Vagina (tissue), 2 donors: Measurements from ENCODE around the gene PROZ. TPM values are rescaled to one million over a fixed set of nuclear protein-coding genes. Genes with fewer than 3 reads are reported as not detected.

Experiments
- DNase-seq, 2 donors: peaks; one replicate each; pipeline ENCODE4 v3.0.0-alpha.2; 2017; ENCODE audit errors: extremely low spot score in 2 of 2
- H3K27ac ChIP-seq: fragments of 200-600 bp; sonication (generic); one replicate; pipeline ENCODE4 v1.5.1; 2019
- H3K27me3 ChIP-seq: fragments of 200-600 bp; sonication (generic); one replicate; pipeline ENCODE4 v1.5.1; 2019
- H3K36me3 ChIP-seq, 2 donors: fragments of 200-600 bp; sonication (generic); one replicate each; pipeline ENCODE4 v1.5.1; 2017 to 2019
- H3K4me1 ChIP-seq: fragments of 200-600 bp; sonication (generic); one replicate; pipeline ENCODE4 v1.5.1; 2019
- H3K4me3 ChIP-seq, 2 donors: fragments of 200-600 bp; sonication (generic); 1 replicate in 1 of 2; 2 replicates in 1 of 2; pipeline ENCODE4 v1.5.1; 2016 to 2019
- H3K9me3 ChIP-seq: fragments of 200-600 bp; sonication (generic); one replicate; pipeline ENCODE4 v1.5.1; 2019
- CTCF ChIP-seq, 3 experiments: fragments of 450-650 bp in 2 of 3; fragments of 200-600 bp in 1 of 3; sonication (generic) in 1 of 3; IDR thresholded peaks; one replicate each; pipeline ENCODE4 v1.5.1; 2017 to 2019; ENCODE audit warnings: antibody characterized with exemption in 3 of 3, mild to moderate bottlenecking in 2 of 3, moderate library complexity in 2 of 3
- POLR2A ChIP-seq, 2 donors: fragments of 450-650 bp; IDR thresholded peaks; one replicate each; pipeline ENCODE4 v1.6.1; 2017; ENCODE audit warnings: antibody characterized with exemption in 2 of 2, mild to moderate bottlenecking in 2 of 2, moderate library complexity in 2 of 2
- POLR2AphosphoS5 ChIP-seq, 2 donors: sonication (generic); formaldehyde crosslinking; IDR thresholded peaks; one replicate each; pipeline ENCODE4 v1.9.0; 2017; ENCODE audit warnings: antibody characterized with exemption in 2 of 2, mild to moderate bottlenecking in 2 of 2, low read depth in 1 of 2; ENCODE audit not compliant: insufficient read depth in 1 of 2
- intact Hi-C: fragments of 100-400 bp; cut with DNase I; formaldehyde crosslinking; loops from one replicate; pipeline ENCODE4 v1.15.1; 2023
- total RNA-seq: library from RNA; depleted of rRNA; stranded (reverse); fragments of >200 nt; gene quantifications from one replicate; pipeline ENCODE4 v1.2.3, GENCODE V29; 2016

Gene PROZ
- total RNA-seq, 1 donor from 2014 or later = not detected

- H3K4me3 ChIP-seq = no peak overlapping the region
- peak; percentile 70 to 86 for DNase-seq
Observed at GRCh38 chr13:113155201-113155600, 3.2 kb upstream of the PROZ start.

GRCh38 chr13:113155982-113156655 is 2.3 kb upstream of the PROZ start:
- H3K4me3 ChIP-seq = no peak overlapping the region
- intact Hi-C loops = loop anchor here (10.0 kb wide), 1 partner anchor 209 kb away; the partner anchor contains the start of gene GRTP1
- H3K4me1 ChIP-seq = peaks cover 24% of the 10 kb centered on the region
- no peak overlapping the region for H3K27ac ChIP-seq
- peak; percentile 79 for DNase-seq
- no peaks in the 10 kb centered on the region for H3K27me3 ChIP-seq
- H3K36me3 ChIP-seq = no peaks in the 10 kb centered on the region
- H3K9me3 ChIP-seq = no peaks in the 10 kb centered on the region
- TF ChIP-seq POLR2AphosphoS5 (IDR thresholded peaks at IDR 0.05; ENCODE audit: insufficient read depth in 1 of 2, low read depth in 1 of 2) (no peak), POLR2A (IDR thresholded peaks at IDR 0.05) (no peak), CTCF (IDR thresholded peaks at IDR 0.05) (no peak)

More at GRCh38 chr13:113155201-113155600, 3.2 kb upstream of the PROZ start:
- no peaks in the 10 kb centered on the region for H3K27me3 ChIP-seq
- intact Hi-C loops = loop anchor here (10.0 kb wide), 1 partner anchor 210 kb away; the partner anchor contains the start of gene GRTP1
- peaks cover 24% of the 10 kb centered on the region for H3K4me1 ChIP-seq
- peak overlapping the region; percentile 59 for H3K27ac ChIP-seq
- no peak for TF ChIP-seq POLR2A (IDR thresholded peaks at IDR 0.05)
- TF ChIP-seq POLR2AphosphoS5 (IDR thresholded peaks at IDR 0.05; ENCODE audit: insufficient read depth in 1 of 2, low read depth in 1 of 2) = no peak
- no peak for TF ChIP-seq CTCF (IDR thresholded peaks at IDR 0.05)
- no peaks in the 10 kb centered on the region for H3K9me3 ChIP-seq
- no peaks in the 10 kb centered on the region for H3K36me3 ChIP-seq

GRCh38 chr13:113157206-113157928 is 1.1 kb upstream of the PROZ start:
- intact Hi-C loops = loop anchor here (10.0 kb wide), 1 partner anchor 207 kb away; the partner anchor contains the start of gene GRTP1
- Histone ChIP-seq H3K4me3 (no peak overlapping the region), H3K27ac (no peak overlapping the region), H3K36me3 (no peaks in the 10 kb centered on the region), H3K9me3 (no peaks in the 10 kb centered on the region), H3K4me1 (peaks cover 18% of the 10 kb centered on the region), H3K27me3 (no peaks in the 10 kb centered on the region)
- TF ChIP-seq CTCF (IDR thresholded peaks at IDR 0.05) (no peak), POLR2AphosphoS5 (IDR thresholded peaks at IDR 0.05; ENCODE audit: insufficient read depth in 1 of 2, low read depth in 1 of 2) (no peak), POLR2A (IDR thresholded peaks at IDR 0.05) (no peak)
- DNase-seq = peak; percentile 46 to 56

GRCh38 chr13:113158946-113159345 is 498 bp downstream of the PROZ start:
- H3K27ac ChIP-seq = no peak overlapping the region
- no peak for DNase-seq
- H3K36me3 ChIP-seq = no peaks in the 10 kb centered on the region
- peaks cover 6% of the 10 kb centered on the region for H3K4me1 ChIP-seq
- intact Hi-C loops = loop anchor here (10.0 kb wide), 1 partner anchor 206 kb away; the partner anchor contains the start of gene GRTP1
- no peaks in the 10 kb centered on the region for H3K9me3 ChIP-seq
- no peak for TF ChIP-seq POLR2A (IDR thresholded peaks at IDR 0.05)
- TF ChIP-seq CTCF (IDR thresholded peaks at IDR 0.05) = no peak
- TF ChIP-seq POLR2AphosphoS5 (IDR thresholded peaks at IDR 0.05; ENCODE audit: insufficient read depth in 1 of 2, low read depth in 1 of 2) = no peak
- H3K4me3 ChIP-seq = no peak overlapping the region
- H3K27me3 ChIP-seq = no peaks in the 10 kb centered on the region
